ENCODE results near the gene ZNF580.

ZNF580 gene

GRCh38 chr19:55685776-55686175 lies 45.0 kb downstream of the ZNF580 start:
- Histone ChIP-seq H3K9ac (ENCODE audit: low read length) (no peak overlapping the region), H3K4me3 (ENCODE audit: low read length) (no peak overlapping the region), H3K4me1 (ENCODE audit: control insufficient read depth, insufficient read depth, low read length) (no peaks in the 10 kb centered on the region), H3K27ac (ENCODE audit: low read depth, low read length) (no peak overlapping the region), H3K36me3 (ENCODE audit: control insufficient read depth, insufficient read depth, low read length) (peaks cover 30% of the 10 kb centered on the region), H3K27me3 (ENCODE audit: control insufficient read depth, insufficient read depth, low read length) (no peaks in the 10 kb centered on the region)

- H3K4me1 ChIP-seq (ENCODE audit: control insufficient read depth, insufficient read depth, low read length) = no peaks in the 10 kb centered on the region
- H3K27ac ChIP-seq (ENCODE audit: low read depth, low read length) = no peak overlapping the region
- no peaks in the 10 kb centered on the region for H3K27me3 ChIP-seq (ENCODE audit: control insufficient read depth, insufficient read depth, low read length)
- H3K4me3 ChIP-seq (ENCODE audit: low read length) = no peak overlapping the region
- peaks cover 35% of the 10 kb centered on the region for H3K36me3 ChIP-seq (ENCODE audit: control insufficient read depth, insufficient read depth, low read length)
- H3K9ac ChIP-seq (ENCODE audit: low read length) = no peak overlapping the region
Measured at GRCh38 chr19:55686311-55687050, 45.7 kb downstream of the ZNF580 start.

GRCh38 chr19:55687281-55688201 lies 46.7 kb downstream of the ZNF580 start:
- H3K4me3 ChIP-seq (ENCODE audit: low read length) = no peak overlapping the region
- peaks cover 36% of the 10 kb centered on the region for H3K36me3 ChIP-seq (ENCODE audit: control insufficient read depth, insufficient read depth, low read length)
- no peak overlapping the region for H3K27ac ChIP-seq (ENCODE audit: low read depth, low read length)
- no peaks in the 10 kb centered on the region for H3K27me3 ChIP-seq (ENCODE audit: control insufficient read depth, insufficient read depth, low read length)
- no peak overlapping the region for H3K9ac ChIP-seq (ENCODE audit: low read length)
- no peaks in the 10 kb centered on the region for H3K4me1 ChIP-seq (ENCODE audit: control insufficient read depth, insufficient read depth, low read length)

- Histone ChIP-seq H3K27ac (ENCODE audit: low read depth, low read length) (no peak overlapping the region), H3K27me3 (ENCODE audit: control insufficient read depth, insufficient read depth, low read length) (no peaks in the 10 kb centered on the region), H3K9ac (ENCODE audit: low read length) (no peak overlapping the region), H3K4me1 (ENCODE audit: control insufficient read depth, insufficient read depth, low read length) (no peaks in the 10 kb centered on the region), H3K4me3 (ENCODE audit: low read length) (no peak overlapping the region), H3K36me3 (ENCODE audit: control insufficient read depth, insufficient read depth, low read length) (peaks cover 44% of the 10 kb centered on the region)
Measured at GRCh38 chr19:55688422-55689218, 47.8 kb downstream of the ZNF580 start.

- Histone ChIP-seq H3K4me3 (ENCODE audit: low read length) (no peak overlapping the region), H3K36me3 (ENCODE audit: control insufficient read depth, insufficient read depth, low read length) (peaks cover 42% of the 10 kb centered on the region), H3K4me1 (ENCODE audit: control insufficient read depth, insufficient read depth, low read length) (no peaks in the 10 kb centered on the region), H3K9ac (ENCODE audit: low read length) (no peak overlapping the region), H3K27me3 (ENCODE audit: control insufficient read depth, insufficient read depth, low read length) (no peaks in the 10 kb centered on the region), H3K27ac (ENCODE audit: low read depth, low read length) (no peak overlapping the region)
Measured at GRCh38 chr19:55689411-55690108, 48.8 kb downstream of the ZNF580 start.

GRCh38 chr19:55690109-55690768 lies 49.4 kb downstream of the ZNF580 start:
- H3K4me1 ChIP-seq (ENCODE audit: control insufficient read depth, insufficient read depth, low read length) = no peaks in the 10 kb centered on the region
- H3K9ac ChIP-seq (ENCODE audit: low read length) = no peak overlapping the region
- H3K27ac ChIP-seq (ENCODE audit: low read depth, low read length) = no peak overlapping the region
- peaks cover 44% of the 10 kb centered on the region for H3K36me3 ChIP-seq (ENCODE audit: control insufficient read depth, insufficient read depth, low read length)
- no peaks in the 10 kb centered on the region for H3K27me3 ChIP-seq (ENCODE audit: control insufficient read depth, insufficient read depth, low read length)
- no peak overlapping the region for H3K4me3 ChIP-seq (ENCODE audit: low read length)

- Histone ChIP-seq H3K4me3 (ENCODE audit: low read length) (no peak overlapping the region), H3K9ac (ENCODE audit: low read length) (no peak overlapping the region), H3K27me3 (ENCODE audit: control insufficient read depth, insufficient read depth, low read length) (no peaks in the 10 kb centered on the region), H3K36me3 (ENCODE audit: control insufficient read depth, insufficient read depth, low read length) (peaks cover 41% of the 10 kb centered on the region), H3K4me1 (ENCODE audit: control insufficient read depth, insufficient read depth, low read length) (no peaks in the 10 kb centered on the region), H3K27ac (ENCODE audit: low read depth, low read length) (no peak overlapping the region)
Measured at GRCh38 chr19:55690769-55691545, 50.2 kb downstream of the ZNF580 start.

GRCh38 chr19:55691561-55692481 lies 51.0 kb downstream of the ZNF580 start:
- H3K9ac ChIP-seq (ENCODE audit: low read length) = no peak overlapping the region
- H3K36me3 ChIP-seq (ENCODE audit: control insufficient read depth, insufficient read depth, low read length) = peaks cover 44% of the 10 kb centered on the region
- H3K4me3 ChIP-seq (ENCODE audit: low read length) = no peak overlapping the region
- no peaks in the 10 kb centered on the region for H3K27me3 ChIP-seq (ENCODE audit: control insufficient read depth, insufficient read depth, low read length)
- H3K4me1 ChIP-seq (ENCODE audit: control insufficient read depth, insufficient read depth, low read length) = no peaks in the 10 kb centered on the region
- no peak overlapping the region for H3K27ac ChIP-seq (ENCODE audit: low read depth, low read length)

GRCh38 chr19:55692681-55693081 lies 51.9 kb downstream of the ZNF580 start:
- H3K27ac ChIP-seq (ENCODE audit: low read depth, low read length) = no peak overlapping the region
- H3K4me1 ChIP-seq (ENCODE audit: control insufficient read depth, insufficient read depth, low read length) = no peaks in the 10 kb centered on the region
- no peak overlapping the region for H3K9ac ChIP-seq (ENCODE audit: low read length)
- H3K36me3 ChIP-seq (ENCODE audit: control insufficient read depth, insufficient read depth, low read length) = peaks cover 44% of the 10 kb centered on the region
- H3K27me3 ChIP-seq (ENCODE audit: control insufficient read depth, insufficient read depth, low read length) = no peaks in the 10 kb centered on the region
- no peak overlapping the region for H3K4me3 ChIP-seq (ENCODE audit: low read length)

Data from rectal smooth muscle tissue (tissue), 1 donor.